PFSK-1 (cell line): ENCODE data around the gene GHDC.

Source experiments
- FOXP2 ChIP-seq: optimal IDR thresholded peaks from 2 replicates; pipeline ENCODE3; 2011; ENCODE audit warnings: borderline replicate concordance, control low read depth, inconsistent platforms; ENCODE audit not compliant: insufficient read depth; ENCODE audit errors: extremely low read length, extremely low read depth
- POLR2AphosphoS5 ChIP-seq: IDR thresholded peaks from 2 replicates; pipeline ENCODE4 v1.6.1; 2012; ENCODE audit warnings: low read depth, mild to moderate bottlenecking, control low read depth, low read length, moderate library complexity
- REST ChIP-seq, 2 experiments: IDR thresholded peaks; 2 replicates each; pipeline versions ENCODE4 v1.6.1 to v1.8.0; 2011 to 2012; ENCODE audit warnings: low read depth in 2 of 2, low read length in 2 of 2, control low read depth in 1 of 2, inconsistent platforms in 1 of 2, mild to moderate bottlenecking in 1 of 2, moderate library complexity in 1 of 2; ENCODE audit not compliant: insufficient read depth in 1 of 2
- SIN3A ChIP-seq: IDR thresholded peaks from 2 replicates; pipeline ENCODE4 v1.6.1; 2012; ENCODE audit warnings: mild to moderate bottlenecking, low read length, moderate library complexity, borderline replicate concordance; ENCODE audit not compliant: insufficient read depth
- TAF1 ChIP-seq: IDR thresholded peaks from 2 replicates; pipeline ENCODE4 v1.6.1; 2012; ENCODE audit warnings: low read length, control low read depth, borderline replicate concordance; ENCODE audit not compliant: insufficient read depth

GRCh38 chr17:42191275-42191608 is 3.1 kb downstream of the GHDC start:
- TF ChIP-seq REST (IDR thresholded peaks at IDR 0.05; ENCODE audit: insufficient read depth in 1 of 2, low read depth in 2 of 2, low read length in 2 of 2) (no peak), TAF1 (no peak), POLR2AphosphoS5 (no peak), FOXP2 (no peak), SIN3A (no peak)
